SHP77 (cell line): Measurements from ENCODE around the gene RPS14.

Experiments
- DNase-seq, 2 experiments: peaks; one replicate each; lab custom pipeline; 2025; lab: John Stamatoyannopoulos, UW

RPS14 gene

DNA sequence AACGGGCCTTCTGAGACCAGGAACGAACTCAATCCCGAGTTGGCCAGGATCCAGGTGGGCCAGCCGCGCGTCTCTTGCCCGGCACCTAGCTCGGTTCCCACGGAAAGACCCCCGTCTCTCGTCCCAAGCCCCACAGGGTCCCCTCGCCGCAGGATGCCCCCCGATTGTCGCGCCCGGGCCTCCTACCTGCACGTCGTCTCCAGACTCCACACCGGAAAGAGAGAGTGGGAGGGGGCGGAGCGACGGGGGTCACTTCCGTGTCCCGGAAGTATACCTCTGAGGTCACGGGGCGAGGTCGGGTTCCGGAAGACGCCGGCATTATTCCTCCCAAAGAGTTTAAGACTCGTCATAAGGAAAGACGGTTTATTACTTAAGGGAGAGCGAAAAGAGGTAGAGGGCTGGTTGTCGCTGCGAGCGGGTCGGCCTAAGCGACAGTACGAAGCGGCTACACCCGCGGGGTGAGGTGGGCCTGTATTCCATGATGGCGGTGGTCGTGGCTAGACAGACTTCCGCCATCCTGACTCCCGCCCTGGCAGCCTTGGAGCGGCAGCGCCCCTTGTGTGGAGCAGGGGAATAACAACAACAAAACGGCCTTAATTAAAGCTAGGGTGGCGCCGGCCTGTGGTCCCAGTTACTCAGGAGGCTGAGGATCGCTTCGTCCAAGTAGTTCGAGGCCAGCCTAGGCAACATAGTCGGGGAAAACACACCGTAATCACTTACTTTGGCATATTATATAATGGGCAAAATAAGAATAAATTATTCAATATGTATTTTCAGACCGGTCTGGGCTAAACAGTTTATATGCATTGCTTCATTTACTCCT is at the start of gene RPS14:
Gene RPS14 (minus strand): TSS at position 223 of the 823 bp plus-strand sequence. CDS start 2,006 bp downstream, outside the sequence.
- peak; percentile 83 for DNase-seq

DNA sequence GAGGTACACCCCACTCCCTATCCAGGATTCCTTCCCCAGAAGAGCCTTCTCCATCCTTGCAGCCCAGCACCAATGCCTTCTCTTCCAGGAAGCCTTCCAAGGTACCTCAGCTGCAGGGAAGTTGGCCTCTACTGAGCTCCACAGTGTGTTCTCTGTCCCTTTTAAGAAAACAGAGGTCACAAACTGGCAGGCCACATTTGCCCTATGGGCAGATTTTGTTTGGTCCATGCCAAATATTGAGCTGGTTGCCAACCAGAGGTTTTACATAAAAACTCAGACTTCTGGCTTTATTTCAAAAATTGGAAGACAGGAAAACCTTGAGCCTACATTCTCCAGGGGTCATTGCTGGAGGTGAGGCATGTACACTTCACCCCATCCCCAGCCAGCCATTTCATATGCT is 49.4 kb upstream of the RPS14 start:
- DNase-seq = no peak

DNA sequence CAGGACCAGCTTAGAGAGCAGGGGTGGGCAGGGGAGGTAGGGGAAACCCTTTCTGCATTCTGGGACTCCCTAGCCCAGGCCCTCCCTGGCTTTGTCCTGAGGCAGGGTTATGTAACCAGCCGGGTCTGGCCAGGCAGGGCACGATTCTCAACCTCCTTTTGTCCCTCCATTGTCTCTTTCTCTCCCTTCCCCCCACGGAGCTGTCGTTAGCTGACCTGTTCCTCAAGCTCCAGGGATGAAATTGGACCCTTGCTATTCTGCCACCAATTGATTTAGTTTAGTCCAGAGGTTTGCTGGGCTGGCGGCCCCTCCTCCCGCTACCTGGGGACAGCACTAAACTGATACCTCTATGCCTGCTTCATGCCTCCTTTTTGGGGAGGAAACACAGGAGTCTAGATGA is 49.0 kb upstream of the RPS14 start:
- no peak for DNase-seq

DNA sequence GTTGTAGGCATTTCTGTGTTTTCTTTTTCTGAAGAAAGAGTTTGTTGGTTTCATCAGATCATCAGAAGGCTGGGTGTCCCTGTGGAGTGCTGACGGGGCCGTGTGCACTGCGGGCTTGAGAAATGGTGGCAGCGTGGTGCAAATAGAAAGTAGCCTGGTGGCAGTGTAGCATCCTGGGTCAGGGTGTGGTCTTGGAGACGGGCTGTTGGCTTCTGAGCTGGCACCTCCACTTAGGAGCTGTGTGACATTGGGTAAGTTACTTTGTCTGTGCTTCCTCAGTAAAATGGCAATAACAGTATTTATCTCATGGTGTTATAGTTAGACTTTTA is 48.4 kb upstream of the RPS14 start:
- no peak for DNase-seq

DNA sequence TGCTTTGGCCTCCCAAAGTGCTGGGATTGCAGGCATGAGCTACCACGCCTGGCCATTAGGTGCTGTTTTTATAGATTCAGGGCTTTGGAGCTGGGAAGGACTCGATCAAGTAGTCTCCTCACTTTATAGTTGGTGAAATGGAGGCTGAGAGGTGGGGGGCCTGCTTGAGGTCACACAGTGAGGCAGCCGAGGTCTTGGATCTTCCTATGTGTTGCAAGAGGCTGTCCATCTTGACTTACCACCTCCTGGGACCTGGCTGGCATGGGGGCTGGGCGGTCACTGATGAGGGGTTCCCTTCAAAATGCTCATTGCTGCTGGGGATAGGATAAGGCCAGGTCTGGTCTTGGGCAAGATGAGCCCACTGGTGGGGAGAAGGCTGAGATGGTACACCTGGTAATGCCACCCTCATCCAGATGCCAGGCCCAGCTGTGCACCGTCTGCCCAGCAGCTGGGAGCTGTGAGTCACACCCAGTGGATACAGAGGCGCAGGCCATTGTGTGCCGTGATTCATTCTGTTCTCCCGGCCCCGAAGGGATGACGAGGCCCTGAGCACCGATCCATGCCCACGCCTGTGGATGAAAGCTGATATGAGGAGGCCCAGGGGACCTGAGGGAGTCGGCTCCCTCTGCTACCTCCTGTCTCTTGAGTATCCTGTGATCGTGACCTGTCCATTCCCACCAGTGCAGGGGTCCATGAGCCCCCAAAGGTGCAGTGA is 47.9 kb upstream of the RPS14 start:
- DNase-seq = peak in 1 of 2 experiments; percentile 19

DNA sequence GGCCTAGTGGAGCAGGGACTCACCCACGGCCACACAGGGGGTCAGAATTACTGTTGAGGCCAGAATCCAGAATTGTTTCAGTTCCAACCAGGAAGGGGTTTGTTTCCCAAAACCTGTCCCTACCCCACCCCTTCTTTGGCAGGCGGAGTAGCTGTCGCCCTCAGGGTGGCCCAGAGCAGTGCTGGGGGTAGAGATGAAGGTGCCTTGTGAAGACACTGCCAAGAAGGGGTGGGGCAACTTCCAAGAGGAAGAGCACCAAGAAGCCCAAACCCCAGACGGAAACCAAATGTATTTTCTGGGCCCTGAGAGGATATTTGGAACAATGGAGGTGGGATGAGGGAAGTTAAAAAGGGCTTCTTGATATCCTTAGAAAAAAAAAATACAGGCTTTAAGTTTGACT is 47.0 kb upstream of the RPS14 start:
- no peak for DNase-seq

DNA sequence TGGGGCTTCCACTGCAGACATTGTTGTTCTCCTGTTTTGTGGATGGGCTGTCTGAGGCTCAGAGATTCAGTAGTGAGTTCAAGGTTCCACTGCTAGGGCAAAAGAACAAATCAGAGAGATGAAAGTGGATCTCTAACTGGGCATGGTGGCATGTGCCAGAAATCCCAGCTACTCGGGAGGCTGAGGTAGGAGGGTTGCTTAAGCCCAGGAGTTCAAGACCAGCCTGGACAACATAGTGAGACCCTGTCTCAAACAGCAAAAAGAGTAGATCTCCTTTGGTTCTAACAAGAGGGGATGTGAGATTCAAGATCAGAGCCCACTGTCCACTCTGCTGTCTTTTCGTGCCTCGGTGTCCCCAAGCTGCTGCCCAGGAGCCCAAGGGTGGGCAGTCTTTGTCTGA is 46.6 kb upstream of the RPS14 start:
- DNase-seq = no peak

DNA sequence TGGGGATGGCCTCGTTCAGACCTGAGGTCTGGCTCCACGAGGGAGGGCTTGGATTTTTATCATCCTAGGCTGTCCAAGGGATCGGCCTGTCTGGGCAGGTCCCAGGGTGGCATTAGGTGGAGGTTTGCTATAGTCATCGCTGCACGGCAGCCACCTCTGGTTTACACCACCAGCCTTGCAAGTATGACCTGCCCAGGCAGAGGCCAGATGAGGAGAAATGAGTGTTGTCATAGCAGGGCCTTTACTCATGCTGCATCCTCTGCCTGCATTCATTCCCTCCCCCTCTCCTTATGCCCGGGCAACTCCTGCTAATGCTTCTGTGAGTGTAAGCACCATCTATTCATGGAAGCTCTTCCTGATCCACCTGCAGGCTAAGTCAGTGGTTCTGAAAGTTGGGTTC is 43.1 kb upstream of the RPS14 start:
- no peak for DNase-seq

DNA sequence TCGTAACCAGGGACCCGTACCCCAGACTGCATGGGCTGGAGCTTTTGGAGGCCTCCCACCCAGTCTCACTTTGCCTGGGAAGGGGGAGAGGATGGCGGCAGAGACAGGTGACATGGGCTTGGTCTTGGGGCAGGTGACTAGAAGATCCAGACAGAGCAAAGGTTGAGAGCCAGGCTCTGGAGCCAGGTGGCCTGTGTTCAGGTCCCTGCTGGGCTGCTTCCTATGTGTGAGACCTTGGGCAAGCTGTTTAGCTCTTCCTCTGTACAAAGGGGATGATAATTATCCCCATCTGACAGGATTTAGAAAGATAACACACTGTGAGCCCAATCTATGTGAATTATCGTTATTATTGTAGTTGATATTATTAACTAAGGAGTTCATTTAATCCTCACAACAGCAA is 42.3 kb upstream of the RPS14 start:
- no peak for DNase-seq

DNA sequence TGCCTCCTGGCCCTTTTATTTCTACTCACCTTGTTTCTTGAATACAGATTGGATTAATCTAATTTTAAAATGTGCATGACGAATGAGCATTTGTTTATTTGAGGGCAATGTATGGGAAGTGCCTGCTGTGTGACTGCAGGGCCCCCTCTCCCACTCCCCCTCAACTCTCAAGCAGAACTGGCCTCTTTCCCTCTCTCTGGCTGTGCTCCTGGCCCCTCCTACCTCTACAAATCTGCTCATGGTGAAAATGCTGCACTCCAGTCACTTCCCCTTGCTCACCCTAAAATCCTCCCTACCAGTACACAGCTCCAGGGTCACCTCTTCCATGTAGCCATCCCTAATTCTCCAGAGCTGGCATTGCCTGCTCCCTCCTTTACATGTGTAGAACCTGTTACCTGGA is 41.2 kb upstream of the RPS14 start:
- no peak for DNase-seq

DNA sequence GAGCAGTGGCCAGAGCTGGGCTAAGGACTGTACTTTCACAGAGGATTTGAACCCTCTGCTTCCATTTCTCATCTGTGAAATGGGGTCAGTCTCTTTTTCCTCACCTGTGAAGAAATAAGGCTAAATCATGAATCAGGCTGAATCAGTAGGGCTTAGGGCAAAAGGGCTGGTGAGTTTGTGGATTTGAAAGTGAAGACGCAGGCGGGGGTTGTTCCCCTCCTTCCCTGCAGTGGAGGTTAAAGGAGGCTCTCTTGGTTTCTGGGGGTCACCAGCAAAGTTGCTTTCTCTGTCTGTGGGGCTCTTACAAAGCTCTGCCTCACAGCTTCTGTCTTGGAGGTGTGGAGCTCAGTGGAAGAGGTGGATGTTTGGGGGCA is 40.7 kb upstream of the RPS14 start:
- DNase-seq = no peak

DNA sequence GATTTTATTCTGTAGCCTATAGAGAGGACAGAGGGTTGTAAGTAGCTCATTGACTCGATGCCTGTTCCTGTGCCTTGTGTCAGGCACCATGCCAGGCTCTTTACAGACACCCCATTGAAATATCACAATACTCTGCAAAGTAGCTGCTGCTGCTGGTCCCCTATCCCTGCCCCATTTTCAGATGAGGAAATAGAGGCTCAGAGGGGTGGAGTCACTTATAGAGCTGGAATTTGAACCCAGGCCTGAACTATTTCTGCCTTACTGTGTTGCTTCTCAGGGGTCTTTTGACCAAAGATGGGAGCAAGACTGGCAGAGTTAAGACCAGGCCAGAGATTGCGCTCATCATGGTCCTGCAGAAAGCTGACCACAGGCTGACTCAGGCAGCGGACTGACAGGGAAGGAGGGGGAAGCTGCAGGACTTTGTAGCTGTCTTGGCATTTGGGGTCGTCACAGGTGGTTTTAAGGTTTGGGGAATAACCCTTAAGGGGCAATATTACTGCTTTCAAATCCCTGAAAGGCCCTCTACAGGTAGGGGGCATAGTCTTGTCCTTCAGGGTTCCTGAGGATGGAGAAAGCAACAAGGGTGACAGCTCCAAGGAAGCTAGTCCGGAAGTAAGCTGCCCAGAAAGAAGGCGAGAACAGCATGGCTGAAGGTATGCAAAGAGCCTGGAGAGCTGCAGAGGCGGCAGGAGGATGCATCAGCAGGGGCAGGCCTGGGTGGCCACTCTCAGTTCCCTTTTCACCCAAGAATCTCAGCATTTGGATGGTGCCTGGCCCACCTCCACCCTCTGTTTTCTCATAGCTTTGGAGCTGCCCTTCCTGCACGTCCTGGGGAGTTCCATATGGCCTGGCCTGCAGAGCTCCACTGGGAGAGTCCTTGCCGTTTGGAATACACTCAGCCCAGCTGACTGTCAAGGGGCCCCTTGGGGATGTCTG is 40.1 kb upstream of the RPS14 start:
- DNase-seq = no peak

DNA sequence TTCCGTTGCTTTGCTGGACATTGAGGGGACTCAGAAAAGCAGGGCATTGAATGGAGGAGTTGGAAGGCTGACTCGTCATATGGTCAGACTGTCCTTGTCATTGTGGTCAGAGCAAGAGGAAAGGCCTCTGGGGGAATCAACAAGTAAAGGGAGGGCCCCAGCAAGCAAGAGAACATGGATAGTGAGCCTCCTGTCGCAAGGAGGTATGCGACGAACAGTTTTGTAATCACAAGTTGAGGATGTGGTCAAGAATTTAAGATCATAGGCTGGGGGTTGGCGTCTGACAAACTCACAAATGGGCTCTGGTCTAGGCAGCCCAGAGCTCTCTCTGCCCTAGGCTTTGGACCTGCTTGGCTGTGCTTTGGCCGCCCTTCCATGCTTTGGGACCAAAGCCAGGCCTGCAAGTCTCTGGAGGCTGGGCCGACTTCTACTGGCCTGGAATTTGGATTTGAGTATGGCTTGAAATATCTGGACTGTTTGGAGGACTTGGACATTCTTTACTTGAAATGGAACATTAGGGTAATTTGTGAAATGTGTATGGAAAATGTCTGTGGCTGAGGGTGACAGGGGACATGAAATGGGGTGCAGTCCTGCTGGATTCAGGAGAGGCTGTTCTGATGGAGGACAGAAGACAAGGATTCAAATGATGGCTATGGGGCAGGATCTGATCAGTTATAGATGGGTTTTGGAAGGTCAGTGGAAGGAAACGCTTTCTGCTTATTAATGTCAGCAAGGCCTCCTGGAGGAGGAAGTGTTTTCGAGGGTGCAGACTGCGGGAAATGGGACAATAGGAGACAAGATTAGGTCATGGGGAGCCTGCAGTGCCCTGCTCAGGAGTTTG is 39.2 kb upstream of the RPS14 start:
- DNase-seq = no peak

DNA sequence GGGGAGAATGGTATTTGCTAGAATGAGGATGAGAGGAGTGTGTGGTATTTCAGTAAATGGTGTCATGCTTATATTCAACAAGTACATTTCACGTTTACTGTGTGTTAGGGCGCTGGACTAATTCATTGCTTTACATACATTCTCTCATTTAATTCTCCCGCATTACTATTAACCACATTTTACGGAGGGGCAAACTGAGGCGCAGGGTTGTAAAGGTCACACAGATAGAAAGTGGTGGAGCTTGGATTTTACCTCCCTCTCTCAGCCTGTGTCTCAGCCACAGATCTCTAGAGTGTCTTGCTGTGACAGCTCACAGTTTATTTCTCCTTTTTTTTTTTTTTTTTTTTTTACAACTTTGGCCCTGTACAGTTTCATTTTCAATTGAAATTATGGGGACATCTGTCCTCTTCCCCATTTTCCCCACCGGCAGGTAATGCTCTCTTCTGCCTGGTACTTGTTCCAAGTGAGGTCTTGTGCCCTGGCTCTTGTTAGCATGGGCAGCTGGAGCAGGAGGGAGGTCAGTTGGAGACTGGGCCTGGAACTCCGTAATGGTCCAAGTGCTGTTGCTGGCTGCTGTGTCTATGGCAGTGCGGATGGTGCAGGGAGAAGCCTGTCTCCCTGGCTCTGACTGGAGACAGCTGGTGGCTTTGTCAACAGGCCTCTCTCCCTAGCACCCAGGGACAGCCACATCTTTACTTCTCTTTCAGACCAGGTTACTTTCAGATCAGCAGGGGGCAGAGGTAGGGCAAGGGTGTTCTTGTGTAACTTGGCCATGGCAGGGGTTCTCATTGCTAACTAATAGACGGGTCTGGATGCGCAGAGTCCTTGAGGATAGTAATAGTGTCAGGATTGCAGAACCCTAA is 37.9 kb upstream of the RPS14 start:
- DNase-seq = peak; percentile 7 to 52

DNA sequence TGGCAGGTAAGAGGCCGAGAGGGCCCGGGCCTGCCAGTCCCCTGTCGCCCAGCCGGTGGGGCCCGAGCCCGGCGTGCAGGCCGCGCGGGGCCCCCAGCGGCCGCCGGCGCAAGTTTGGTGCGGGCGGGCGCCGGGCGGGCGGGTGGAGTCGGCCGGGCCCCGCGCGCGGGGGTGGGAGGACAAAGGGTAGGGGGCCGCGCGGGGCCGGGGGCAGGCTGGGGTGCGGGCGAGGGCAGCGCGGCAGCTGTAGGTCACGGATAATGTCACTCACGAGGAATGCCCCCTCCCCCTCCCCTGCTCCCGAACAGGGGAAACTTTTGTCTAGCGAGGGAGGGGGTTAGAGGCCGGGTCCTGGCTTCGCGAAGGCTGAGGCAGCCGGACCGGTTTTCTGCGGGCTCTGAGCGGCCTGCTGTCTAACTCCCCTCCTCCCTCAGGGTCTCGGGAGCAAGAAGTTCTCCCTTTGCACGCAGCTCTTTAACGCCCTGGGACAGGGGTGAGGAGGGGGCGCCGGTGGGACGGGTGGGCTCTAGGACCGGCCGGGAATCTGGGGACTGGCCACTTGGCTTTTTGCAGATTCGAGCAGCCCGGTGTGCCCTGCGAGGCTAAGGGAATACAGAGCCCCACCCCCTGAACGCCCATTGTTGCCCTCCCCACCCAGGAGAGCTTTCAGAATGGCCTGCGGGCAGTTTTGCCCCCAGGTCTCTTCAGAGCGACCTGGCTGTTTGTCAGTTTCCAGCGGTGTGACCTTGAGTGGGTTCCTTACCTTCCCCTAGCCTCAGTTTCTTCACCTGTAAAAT is 37.1 kb upstream of the RPS14 start:
- peak; percentile 25 to 56 for DNase-seq

DNA sequence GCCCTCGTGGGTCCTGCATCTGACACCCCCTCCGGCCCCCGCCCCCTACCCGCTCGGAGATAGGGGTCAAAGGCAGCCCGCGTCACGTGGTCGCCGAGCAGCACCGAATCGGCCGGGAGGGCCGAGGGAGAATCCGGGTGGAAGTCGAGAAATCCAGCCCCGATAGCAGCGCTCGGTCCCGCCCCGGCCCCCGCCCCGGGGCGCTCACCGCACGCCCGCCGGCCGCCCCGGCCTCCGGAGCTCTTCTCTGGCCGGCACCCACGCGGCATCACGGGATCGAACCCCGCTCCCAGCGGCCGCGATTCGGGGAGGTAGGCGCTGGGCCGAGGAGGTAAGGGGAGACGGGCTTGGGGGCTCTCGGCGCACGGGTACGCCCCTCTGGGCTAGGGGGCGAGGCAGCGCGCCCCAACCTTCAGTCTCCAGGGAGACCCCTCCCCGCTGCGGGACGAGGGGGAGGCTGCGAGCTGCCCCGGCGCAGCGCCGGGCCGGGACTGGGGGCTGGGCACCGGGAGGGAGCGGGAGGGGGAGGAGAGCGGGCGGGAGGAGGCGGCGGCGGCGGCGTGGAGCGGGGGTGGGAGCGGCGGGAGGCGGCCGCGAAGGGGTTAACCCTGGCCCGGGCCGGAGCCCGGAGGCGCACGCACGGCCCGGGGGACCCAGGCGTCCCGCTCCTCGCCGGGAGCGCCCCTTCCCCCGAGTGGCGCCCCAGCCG is 36.3 kb upstream of the RPS14 start:
- peak in 1 of 2 experiments; percentile 16 for DNase-seq

DNA sequence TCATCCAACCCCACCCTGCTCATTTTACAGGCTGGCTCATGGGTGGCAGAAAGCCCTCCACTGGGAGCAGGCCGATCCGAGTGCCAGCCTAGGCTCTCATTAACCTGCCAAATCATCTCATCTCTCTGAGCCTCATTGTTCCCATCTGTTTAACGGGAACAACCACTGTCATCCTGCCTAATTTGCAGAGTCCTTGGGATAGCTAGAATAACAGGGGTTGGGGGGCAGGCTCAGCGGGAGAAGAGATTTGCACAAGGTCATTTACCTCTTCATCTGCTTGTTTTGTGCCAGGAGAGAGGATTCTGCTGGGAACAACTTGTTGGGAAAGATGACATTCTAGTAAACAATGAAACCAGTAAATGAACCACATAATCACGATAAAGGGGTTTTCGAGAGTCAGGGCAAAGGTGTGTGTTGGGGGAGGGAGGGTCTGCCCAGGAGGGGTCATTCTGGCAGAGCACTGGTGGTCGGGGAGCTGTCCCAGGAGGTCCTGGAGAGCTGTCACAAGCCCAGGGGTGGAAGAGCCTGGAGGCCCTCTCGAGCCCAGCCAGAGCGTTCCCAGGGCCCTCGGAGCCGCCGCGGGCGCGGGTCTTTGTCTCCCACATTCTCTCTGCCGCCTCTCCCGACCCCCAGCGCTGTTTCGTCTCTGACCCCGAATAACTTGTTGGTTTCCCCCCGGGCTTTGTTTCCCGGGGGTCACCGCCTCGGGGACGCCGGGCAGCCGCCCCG is 35.6 kb upstream of the RPS14 start:
- no peak for DNase-seq

DNA sequence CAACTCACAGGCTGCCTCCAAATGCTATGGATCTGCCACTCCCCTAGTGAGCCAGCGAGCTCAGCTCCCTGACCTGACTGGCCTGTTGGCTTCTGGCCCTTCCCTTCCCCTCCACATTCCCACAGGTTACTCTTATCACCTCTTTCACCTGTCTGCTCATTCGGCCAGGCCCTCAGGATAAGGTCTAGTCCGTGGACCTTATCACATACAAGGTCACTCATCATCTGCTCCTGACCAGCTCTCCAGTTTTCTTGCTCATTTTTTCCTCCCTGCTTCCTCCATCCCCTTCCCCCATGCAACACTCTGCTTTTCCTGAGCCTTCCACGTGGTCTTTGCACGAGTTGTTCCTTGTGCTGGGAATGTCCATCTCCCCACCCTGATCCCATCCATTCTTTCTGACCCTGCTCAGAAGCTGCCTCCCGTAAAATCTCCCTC is 32.5 kb upstream of the RPS14 start:
- DNase-seq = no peak

DNA sequence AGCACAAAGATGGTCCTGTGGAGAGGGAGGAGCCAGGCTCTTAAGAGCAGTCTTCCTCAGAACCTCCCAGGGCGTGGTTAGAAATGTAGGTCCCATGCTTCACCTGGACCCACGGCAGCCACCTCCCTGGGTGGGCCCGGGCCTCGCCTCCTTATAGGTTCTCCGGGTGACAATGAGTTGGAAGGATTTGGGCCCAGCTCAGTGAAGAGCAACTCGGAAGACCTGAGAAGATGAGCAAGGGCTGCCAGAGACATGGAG is 32.1 kb upstream of the RPS14 start:
- no peak for DNase-seq
